ENCODE data around the gene ARHGAP12.

The ARHGAP12 gene

GRCh38 chr10:31782701-31783100 is 145.9 kb downstream of the ARHGAP12 start:
- no peak overlapping the region for H3K4me3 ChIP-seq (replicated peaks in 1 of 2; ENCODE audit: low read depth in 2 of 2, low read length in 2 of 2)
- TF ChIP-seq CTCF (IDR thresholded peaks at IDR 0.05; ENCODE audit: low read depth, low read length): no peak
- DNase-seq (ENCODE audit: low read depth in 2 of 2): no peak

GRCh38 chr10:31780717-31781116 is 147.9 kb downstream of the ARHGAP12 start:
- DNase-seq (ENCODE audit: low read depth in 2 of 2): no peak
- no peak overlapping the region for H3K4me3 ChIP-seq (replicated peaks in 1 of 2; ENCODE audit: low read depth in 2 of 2, low read length in 2 of 2)
- no peak for TF ChIP-seq CTCF (IDR thresholded peaks at IDR 0.05; ENCODE audit: low read depth, low read length)

- no peak for TF ChIP-seq CTCF (IDR thresholded peaks at IDR 0.05; ENCODE audit: low read depth, low read length)
Measured at GRCh38 chr10:31778627-31779026, 150.0 kb downstream of the ARHGAP12 start.

GRCh38 chr10:31776159-31776558 is 152.5 kb downstream of the ARHGAP12 start:
- H3K4me3 ChIP-seq (replicated peaks in 1 of 2; ENCODE audit: low read depth in 2 of 2, low read length in 2 of 2): no peak overlapping the region
- DNase-seq (ENCODE audit: low read depth in 2 of 2): no peak
- TF ChIP-seq CTCF (IDR thresholded peaks at IDR 0.05; ENCODE audit: low read depth, low read length): no peak

More at GRCh38 chr10:31778627-31779026, 150.0 kb downstream of the ARHGAP12 start:
- peak in 1 of 2 donors; percentile 22 for DNase-seq (ENCODE audit: low read depth in 2 of 2)
- no peak overlapping the region for H3K4me3 ChIP-seq (replicated peaks in 1 of 2; ENCODE audit: low read depth in 2 of 2, low read length in 2 of 2)

GRCh38 chr10:31774928-31775650 is 153.5 kb downstream of the ARHGAP12 start:
- no peak for DNase-seq (ENCODE audit: low read depth in 2 of 2)
- H3K4me3 ChIP-seq (replicated peaks in 1 of 2; ENCODE audit: low read depth in 2 of 2, low read length in 2 of 2): no peak overlapping the region
- TF ChIP-seq CTCF (IDR thresholded peaks at IDR 0.05; ENCODE audit: low read depth, low read length): no peak

GRCh38 chr10:31774299-31774900 is 154.2 kb downstream of the ARHGAP12 start:
- no peak for DNase-seq (ENCODE audit: low read depth in 2 of 2)

More at GRCh38 chr10:31774299-31774900, 154.2 kb downstream of the ARHGAP12 start:
- H3K4me3 ChIP-seq (replicated peaks in 1 of 2; ENCODE audit: low read depth in 2 of 2, low read length in 2 of 2): no peak overlapping the region
- TF ChIP-seq CTCF (IDR thresholded peaks at IDR 0.05; ENCODE audit: low read depth, low read length): no peak

Measured in cardiac fibroblast (primary cell).